Esophagus muscularis mucosa (tissue), 4 donors: ENCODE measurements around the gene PCDHGA5. TPM values are rescaled to one million over a fixed set of nuclear protein-coding genes. Genes with fewer than 3 reads are reported as not detected.
A peak's percentile ranks its signal among the peaks of the same experiment; 100 is the strongest.
"Not testable (repeated sequence)": the region's sequence is repeated elsewhere in the genome, so short reads cannot be mapped to it uniquely, and the experiment has no call there.

Experiments
- DNase-seq: peaks from one replicate; pipeline ENCODE4 v3.0.0-alpha.2; 2017; ENCODE audit errors: extremely low spot score
- H3K27ac ChIP-seq, 4 donors: fragments of 200-600 bp; sonication (generic); replicated peaks in 1 of 4; 1 replicate in 3 of 4; 2 replicates in 1 of 4; pipeline ENCODE4 v1.5.1; 2016 to 2019; ENCODE audit warnings: mild to moderate bottlenecking in 1 of 4
- H3K27me3 ChIP-seq, 4 donors: fragments of 200-600 bp; sonication (generic); one replicate each; pipeline versions ENCODE4 v1.5.1 to v1.6.0; 2016 to 2019
- H3K36me3 ChIP-seq, 4 donors: fragments of 200-600 bp; sonication (generic); one replicate each; pipeline ENCODE4 v1.5.1; 2016 to 2019
- H3K4me1 ChIP-seq, 4 donors: fragments of 200-600 bp; sonication (generic); one replicate each; pipeline ENCODE4 v1.5.1; 2016 to 2019
- H3K4me3 ChIP-seq, 4 donors: fragments of 200-600 bp; sonication (generic); 1 replicate in 2 of 4; 2 replicates in 2 of 4; pipeline ENCODE4 v1.5.1; 2016 to 2019; ENCODE audit warnings: mild to moderate bottlenecking in 4 of 4, moderate library complexity in 1 of 4
- H3K9me3 ChIP-seq, 4 donors: fragments of 200-600 bp; sonication (generic); 1 replicate in 3 of 4; 2 replicates in 1 of 4; pipeline ENCODE4 v1.5.1; 2016 to 2019
- EP300 ChIP-seq: sonication (generic); formaldehyde crosslinking; IDR thresholded peaks from one replicate; pipeline ENCODE4 v1.6.1; 2017; ENCODE audit warnings: antibody characterized with exemption
- POLR2A ChIP-seq: fragments of 450-650 bp; IDR thresholded peaks from one replicate; pipeline ENCODE4 v1.6.1; 2017; ENCODE audit warnings: antibody characterized with exemption, moderate library complexity, mild to moderate bottlenecking, low read depth
- POLR2AphosphoS5 ChIP-seq, 2 donors: sonication (generic); formaldehyde crosslinking; IDR thresholded peaks; one replicate each; pipeline ENCODE4 v1.6.1; 2017; ENCODE audit warnings: antibody characterized with exemption in 2 of 2
- WGBS: methylation state at CpG from one replicate; pipeline ENCODE4 v1.1.5; 2018; 5-methylcytosine and 5-hydroxymethylcytosine counted together
- intact Hi-C: fragments of 100-400 bp; cut with DNase I; formaldehyde crosslinking; loops from one replicate; pipeline ENCODE4 v1.15.1; 2023
- total RNA-seq, 4 donors: library from RNA; depleted of rRNA; stranded (reverse); fragments of >200 nt; gene quantifications; one replicate each; pipeline versions ENCODE4 v1.1.0 to v1.2.1, GENCODE V29; 2016
- TF ChIP-seq, protein P1 (sequence below), 3 experiments: fragments of 200-600 bp in 2 of 3; fragments of 450-650 bp in 1 of 3; sonication (generic) in 2 of 3; IDR thresholded peaks; one replicate each; pipeline ENCODE4 v1.5.1; 2017 to 2019; ENCODE audit warnings: antibody characterized with exemption in 3 of 3, mild to moderate bottlenecking in 2 of 3, moderate library complexity in 1 of 3

PCDHGA5 gene
- total RNA-seq, 4 donors from 2014 or later, result 2.6 to 5.4 (median 4.7) TPM

DNA sequence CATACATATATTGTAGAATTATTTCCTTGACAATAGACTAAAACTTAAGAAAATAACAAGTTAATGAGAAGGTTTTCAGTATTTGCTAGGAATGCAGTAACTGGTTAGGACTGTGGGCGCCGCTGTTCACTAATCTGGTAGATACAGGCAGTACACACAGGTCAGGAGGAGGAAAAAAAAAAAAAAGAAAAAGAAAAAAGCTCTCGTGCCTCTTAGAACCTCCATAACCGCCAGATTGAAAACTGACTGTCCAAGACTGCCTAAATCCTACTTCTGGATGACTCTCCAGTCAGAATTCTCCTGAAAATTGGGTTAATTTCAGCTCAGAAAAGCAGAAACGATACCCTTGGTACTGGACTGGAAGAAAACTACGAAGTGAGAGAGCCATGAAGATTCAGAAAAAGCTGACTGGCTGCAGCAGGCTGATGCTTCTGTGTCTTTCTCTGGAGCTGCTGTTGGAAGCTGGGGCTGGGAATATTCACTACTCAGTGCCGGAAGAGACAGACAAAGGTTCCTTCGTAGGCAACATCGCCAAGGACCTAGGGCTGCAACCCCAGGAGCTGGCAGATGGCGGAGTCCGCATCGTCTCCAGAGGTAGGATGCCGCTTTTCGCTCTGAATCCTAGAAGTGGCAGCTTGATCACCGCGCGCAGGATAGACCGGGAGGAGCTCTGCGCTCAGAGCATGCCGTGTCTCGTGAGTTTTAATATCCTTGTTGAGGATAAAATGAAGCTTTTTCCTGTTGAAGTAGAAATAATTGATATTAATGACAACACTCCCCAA lies 33.5 kb upstream of the PCDHGA5 start, which contains the start of gene PCDHGA1:
Gene PCDHGA1 (plus strand): TSS at position 216 of the 782 bp plus-strand sequence.
- no peak for DNase-seq
- peak within 1 kb of the TSS in 1 of 4 donors; percentile 13 for H3K4me3 ChIP-seq
- 31% methylated on average over 13 of the region's 21 CpGs for WGBS
- intact Hi-C loops, result no loop called here
- H3K9me3 ChIP-seq, result peaks cover 0 to 92% (median 82%) of the 10 kb centered on the region in 4 donors
- peaks cover 0 to 11% (median 3%) of the 10 kb centered on the region in 4 donors for H3K4me1 ChIP-seq
- H3K27ac ChIP-seq, result no peak within 1 kb of the TSS
- peaks cover 0 to 35% (median 0%) of the 10 kb centered on the region in 4 donors for H3K27me3 ChIP-seq
- no peaks in the 10 kb centered on the region for H3K36me3 ChIP-seq
- TF ChIP-seq POLR2A, result no peak
- TF ChIP-seq, protein P1, sequence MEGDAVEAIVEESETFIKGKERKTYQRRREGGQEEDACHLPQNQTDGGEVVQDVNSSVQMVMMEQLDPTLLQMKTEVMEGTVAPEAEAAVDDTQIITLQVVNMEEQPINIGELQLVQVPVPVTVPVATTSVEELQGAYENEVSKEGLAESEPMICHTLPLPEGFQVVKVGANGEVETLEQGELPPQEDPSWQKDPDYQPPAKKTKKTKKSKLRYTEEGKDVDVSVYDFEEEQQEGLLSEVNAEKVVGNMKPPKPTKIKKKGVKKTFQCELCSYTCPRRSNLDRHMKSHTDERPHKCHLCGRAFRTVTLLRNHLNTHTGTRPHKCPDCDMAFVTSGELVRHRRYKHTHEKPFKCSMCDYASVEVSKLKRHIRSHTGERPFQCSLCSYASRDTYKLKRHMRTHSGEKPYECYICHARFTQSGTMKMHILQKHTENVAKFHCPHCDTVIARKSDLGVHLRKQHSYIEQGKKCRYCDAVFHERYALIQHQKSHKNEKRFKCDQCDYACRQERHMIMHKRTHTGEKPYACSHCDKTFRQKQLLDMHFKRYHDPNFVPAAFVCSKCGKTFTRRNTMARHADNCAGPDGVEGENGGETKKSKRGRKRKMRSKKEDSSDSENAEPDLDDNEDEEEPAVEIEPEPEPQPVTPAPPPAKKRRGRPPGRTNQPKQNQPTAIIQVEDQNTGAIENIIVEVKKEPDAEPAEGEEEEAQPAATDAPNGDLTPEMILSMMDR (IDR thresholded peaks at IDR 0.05), result peak in 1 of 3 experiments; percentile 14

DNA sequence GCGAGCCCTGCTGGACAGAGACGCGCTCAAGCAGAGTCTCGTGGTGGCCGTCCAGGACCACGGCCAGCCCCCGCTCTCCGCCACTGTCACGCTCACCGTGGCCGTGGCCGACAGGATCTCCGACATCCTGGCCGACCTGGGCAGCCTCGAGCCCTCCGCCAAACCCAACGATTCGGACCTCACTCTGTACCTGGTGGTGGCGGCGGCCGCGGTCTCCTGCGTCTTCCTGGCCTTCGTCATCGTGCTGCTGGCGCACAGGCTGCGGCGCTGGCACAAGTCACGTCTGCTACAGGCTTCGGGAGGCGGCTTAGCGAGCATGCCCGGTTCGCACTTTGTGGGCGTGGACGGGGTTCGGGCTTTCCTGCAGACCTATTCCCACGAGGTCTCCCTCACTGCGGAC lies 31.4 kb upstream of the PCDHGA5 start:
- Histone ChIP-seq H3K27me3 (peaks cover 0 to 37% (median 0%) of the 10 kb centered on the region in 4 donors), H3K9me3 (peaks cover 0 to 97% (median 91%) of the 10 kb centered on the region in 4 donors)
- DNase-seq, H3K4me1 ChIP-seq, H3K36me3 ChIP-seq, H3K4me3 ChIP-seq, intact Hi-C loops, H3K27ac ChIP-seq: not testable (repeated sequence)
- WGBS, result 29% methylated on average over 2 of the region's 39 CpGs

DNA sequence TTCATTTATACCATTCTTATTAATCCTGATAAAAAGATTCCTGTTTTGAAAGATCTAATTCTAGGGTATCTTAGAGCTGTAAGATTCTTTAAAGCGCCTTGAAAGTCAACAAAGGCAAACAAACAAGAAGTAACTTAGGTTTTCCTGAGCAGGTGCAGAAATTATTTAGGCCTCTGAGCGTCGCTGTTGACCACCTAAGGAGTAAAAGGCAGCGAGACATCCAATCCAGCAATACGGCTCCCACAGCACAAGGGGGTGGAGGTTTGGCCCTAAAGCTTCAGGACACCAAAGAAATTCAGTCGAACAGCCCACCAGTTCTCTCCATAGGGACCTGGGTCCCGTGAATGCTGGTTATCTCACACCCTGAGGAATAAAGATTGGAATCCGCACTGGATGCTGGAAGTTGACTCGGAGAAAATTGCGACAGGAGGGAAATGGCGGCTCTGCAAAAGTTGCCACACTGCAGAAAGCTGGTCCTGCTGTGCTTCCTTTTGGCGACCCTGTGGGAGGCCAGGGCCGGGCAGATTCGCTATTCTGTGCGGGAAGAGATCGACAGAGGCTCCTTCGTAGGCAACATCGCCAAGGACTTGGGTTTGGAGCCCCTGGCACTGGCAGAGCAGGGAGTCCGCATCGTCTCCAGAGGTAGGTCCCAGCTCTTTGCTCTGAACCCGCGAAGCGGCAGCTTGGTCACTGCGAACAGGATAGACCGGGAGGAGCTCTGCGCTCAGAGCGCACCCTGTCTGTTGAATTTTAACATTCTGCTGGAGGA lies 25.2 kb upstream of the PCDHGA5 start, which contains the start of gene PCDHGA2:
Gene PCDHGA2 (plus strand): TSS at position 223 of the 769 bp plus-strand sequence.
- H3K4me3 ChIP-seq, result peak within 1 kb of the TSS; percentile 30 to 45 (median 34)
- H3K9me3 ChIP-seq, result peaks cover 0 to 99% (median 83%) of the 10 kb centered on the region in 4 donors
- no peak for TF ChIP-seq EP300
- TF ChIP-seq, protein P1 (IDR thresholded peaks at IDR 0.05), result peak; percentile 19 to 33 (median 24)
- no peaks in the 10 kb centered on the region for H3K36me3 ChIP-seq
- no peaks in the 10 kb centered on the region for H3K4me1 ChIP-seq
- H3K27ac ChIP-seq, result no peak within 1 kb of the TSS
- WGBS, result 5% methylated on average over 19 of the region's 27 CpGs
- no peak for DNase-seq
- intact Hi-C loops, result no loop called here
- H3K27me3 ChIP-seq, result peaks cover 0 to 53% (median 0%) of the 10 kb centered on the region in 4 donors

DNA sequence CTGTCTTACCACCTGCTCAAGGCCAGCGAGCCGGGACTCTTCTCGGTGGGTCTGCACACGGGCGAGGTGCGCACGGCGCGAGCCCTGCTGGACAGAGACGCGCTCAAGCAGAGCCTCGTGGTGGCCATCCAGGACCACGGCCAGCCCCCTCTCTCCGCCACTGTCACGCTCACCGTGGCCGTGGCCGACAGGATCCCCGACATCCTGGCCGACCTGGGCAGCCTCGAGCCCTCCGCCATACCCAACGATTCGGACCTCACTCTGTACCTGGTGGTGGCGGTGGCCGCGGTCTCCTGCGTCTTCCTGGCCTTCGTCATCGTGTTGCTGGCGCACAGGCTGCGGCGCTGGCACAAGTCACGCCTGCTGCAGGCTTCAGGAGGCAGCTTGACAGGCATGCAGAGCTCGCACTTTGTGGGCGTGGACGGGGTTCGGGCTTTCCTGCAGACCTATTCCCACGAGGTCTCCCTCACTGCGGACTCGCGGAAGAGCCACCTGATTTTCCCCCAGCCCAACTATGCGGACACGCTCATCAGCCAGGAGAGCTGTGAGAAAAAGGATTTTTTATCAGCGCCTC lies 23.1 kb upstream of the PCDHGA5 start:
- H3K36me3 ChIP-seq, H3K4me1 ChIP-seq, H3K4me3 ChIP-seq, H3K27ac ChIP-seq, DNase-seq, intact Hi-C loops: not testable (repeated sequence)
- WGBS, result 63% methylated on average over 1 of the region's 45 CpGs
- Histone ChIP-seq H3K27me3 (peaks cover 0 to 61% (median 0%) of the 10 kb centered on the region in 4 donors), H3K9me3 (peaks cover 0 to 100% (median 85%) of the 10 kb centered on the region in 4 donors)

DNA sequence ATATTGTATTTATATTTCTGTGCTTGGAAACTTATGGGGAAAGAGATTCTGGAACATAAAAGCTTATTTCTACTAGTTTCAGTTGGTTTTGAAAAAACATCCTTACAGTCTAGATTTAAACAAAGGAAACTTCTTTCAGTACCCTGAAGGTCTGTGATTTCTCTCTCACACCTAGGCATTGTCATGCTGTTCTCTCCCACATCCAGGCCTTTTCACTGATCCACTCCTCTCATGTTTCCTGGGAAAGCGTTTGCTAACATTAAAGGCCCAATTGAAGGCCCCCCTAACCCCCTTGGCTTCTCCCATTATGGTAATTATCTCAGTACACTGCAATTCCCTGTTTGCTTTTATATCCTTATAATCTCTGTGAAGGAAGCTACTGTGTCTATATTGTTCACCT lies 21.2 kb upstream of the PCDHGA5 start:
- TF ChIP-seq POLR2AphosphoS5 (IDR thresholded peaks at IDR 0.05), result no peak
- TF ChIP-seq, protein P1 (IDR thresholded peaks at IDR 0.05), result no peak
- TF ChIP-seq POLR2A, result no peak
- no peak for TF ChIP-seq EP300
- H3K27me3 ChIP-seq, result peaks cover 0 to 67% (median 0%) of the 10 kb centered on the region in 4 donors
- H3K4me1 ChIP-seq, result no peaks in the 10 kb centered on the region
- intact Hi-C loops, result no loop called here
- WGBS, result 47% methylated on average over 1 of the region's 1 CpG
- peaks cover 0 to 100% (median 84%) of the 10 kb centered on the region in 4 donors for H3K9me3 ChIP-seq
- H3K36me3 ChIP-seq, result no peaks in the 10 kb centered on the region
- no peak overlapping the region for H3K4me3 ChIP-seq
- no peak overlapping the region for H3K27ac ChIP-seq
- no peak for DNase-seq
